ENCODE data around the gene RUNX1.

RUNX1 gene

GRCh38 chr21:34935898-34936297 is 113.2 kb downstream of the RUNX1 start (continued):
- TF ChIP-seq, protein P1, sequence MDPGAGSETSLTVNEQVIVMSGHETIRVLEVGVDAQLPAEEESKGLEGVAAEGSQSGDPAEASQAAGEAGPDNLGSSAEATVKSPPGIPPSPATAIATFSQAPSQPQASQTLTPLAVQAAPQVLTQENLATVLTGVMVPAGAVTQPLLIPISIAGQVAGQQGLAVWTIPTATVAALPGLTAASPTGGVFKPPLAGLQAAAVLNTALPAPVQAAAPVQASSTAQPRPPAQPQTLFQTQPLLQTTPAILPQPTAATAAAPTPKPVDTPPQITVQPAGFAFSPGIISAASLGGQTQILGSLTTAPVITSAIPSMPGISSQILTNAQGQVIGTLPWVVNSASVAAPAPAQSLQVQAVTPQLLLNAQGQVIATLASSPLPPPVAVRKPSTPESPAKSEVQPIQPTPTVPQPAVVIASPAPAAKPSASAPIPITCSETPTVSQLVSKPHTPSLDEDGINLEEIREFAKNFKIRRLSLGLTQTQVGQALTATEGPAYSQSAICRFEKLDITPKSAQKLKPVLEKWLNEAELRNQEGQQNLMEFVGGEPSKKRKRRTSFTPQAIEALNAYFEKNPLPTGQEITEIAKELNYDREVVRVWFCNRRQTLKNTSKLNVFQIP (CRISPR knock-in tag; IDR thresholded peaks at IDR 0.05; ENCODE audit: borderline replicate concordance, low read depth): no peak
- TF ChIP-seq TOX (CRISPR knock-in tag; IDR thresholded peaks at IDR 0.05; ENCODE audit: borderline replicate concordance): no peak
- no peak for TF ChIP-seq RARB (CRISPR knock-in tag; IDR thresholded peaks at IDR 0.05)
- TF ChIP-seq ARNTL (CRISPR knock-in tag; IDR thresholded peaks at IDR 0.05; ENCODE audit: borderline replicate concordance, low read depth): no peak
- no peak for TF ChIP-seq ZFP30 (CRISPR knock-in tag; IDR thresholded peaks at IDR 0.05)
- TF ChIP-seq TCF4 (CRISPR knock-in tag; IDR thresholded peaks at IDR 0.05; ENCODE audit: borderline replicate concordance): no peak
- TF ChIP-seq ZC3H10 (CRISPR knock-in tag; IDR thresholded peaks at IDR 0.05): no peak
- TF ChIP-seq GLIS3 (CRISPR knock-in tag; IDR thresholded peaks at IDR 0.05): no peak

DNA sequence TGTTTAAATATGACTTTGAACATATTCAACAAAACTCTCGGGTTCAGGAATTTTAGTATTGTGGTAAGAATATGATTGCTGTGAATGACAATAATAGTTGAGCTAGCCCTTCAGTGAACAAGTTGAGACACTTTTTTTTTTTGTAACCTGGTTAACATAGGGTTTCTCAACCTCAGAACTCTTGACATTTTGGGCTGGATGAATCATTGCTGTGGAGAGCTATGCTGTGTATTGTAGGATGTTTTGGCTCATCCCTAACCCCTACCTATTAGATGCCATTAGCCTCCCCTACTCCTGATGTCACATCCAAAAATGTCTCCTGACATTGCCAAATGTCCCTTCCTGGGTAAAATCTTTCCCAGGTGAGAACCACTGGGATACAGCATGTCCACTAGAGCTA is 113.7 kb downstream of the RUNX1 start:
- ATAC-seq: no peak
- TF ChIP-seq, protein P2, sequence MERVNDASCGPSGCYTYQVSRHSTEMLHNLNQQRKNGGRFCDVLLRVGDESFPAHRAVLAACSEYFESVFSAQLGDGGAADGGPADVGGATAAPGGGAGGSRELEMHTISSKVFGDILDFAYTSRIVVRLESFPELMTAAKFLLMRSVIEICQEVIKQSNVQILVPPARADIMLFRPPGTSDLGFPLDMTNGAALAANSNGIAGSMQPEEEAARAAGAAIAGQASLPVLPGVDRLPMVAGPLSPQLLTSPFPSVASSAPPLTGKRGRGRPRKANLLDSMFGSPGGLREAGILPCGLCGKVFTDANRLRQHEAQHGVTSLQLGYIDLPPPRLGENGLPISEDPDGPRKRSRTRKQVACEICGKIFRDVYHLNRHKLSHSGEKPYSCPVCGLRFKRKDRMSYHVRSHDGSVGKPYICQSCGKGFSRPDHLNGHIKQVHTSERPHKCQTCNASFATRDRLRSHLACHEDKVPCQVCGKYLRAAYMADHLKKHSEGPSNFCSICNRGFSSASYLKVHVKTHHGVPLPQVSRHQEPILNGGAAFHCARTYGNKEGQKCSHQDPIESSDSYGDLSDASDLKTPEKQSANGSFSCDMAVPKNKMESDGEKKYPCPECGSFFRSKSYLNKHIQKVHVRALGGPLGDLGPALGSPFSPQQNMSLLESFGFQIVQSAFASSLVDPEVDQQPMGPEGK (CRISPR knock-in tag; IDR thresholded peaks at IDR 0.05; ENCODE audit: borderline replicate concordance): no peak
- TF ChIP-seq RARB (CRISPR knock-in tag; IDR thresholded peaks at IDR 0.05): no peak
- TF ChIP-seq, protein P1 (CRISPR knock-in tag; IDR thresholded peaks at IDR 0.05; ENCODE audit: borderline replicate concordance, low read depth): no peak
- no peak for TF ChIP-seq TOX (CRISPR knock-in tag; IDR thresholded peaks at IDR 0.05; ENCODE audit: borderline replicate concordance)
- no peak for TF ChIP-seq ARNTL (CRISPR knock-in tag; IDR thresholded peaks at IDR 0.05; ENCODE audit: borderline replicate concordance, low read depth)
- no peak for TF ChIP-seq CSDC2 (CRISPR knock-in tag; IDR thresholded peaks at IDR 0.05)
- no peak for TF ChIP-seq BACH2 (CRISPR knock-in tag; IDR thresholded peaks at IDR 0.05; ENCODE audit: borderline replicate concordance)

DNA sequence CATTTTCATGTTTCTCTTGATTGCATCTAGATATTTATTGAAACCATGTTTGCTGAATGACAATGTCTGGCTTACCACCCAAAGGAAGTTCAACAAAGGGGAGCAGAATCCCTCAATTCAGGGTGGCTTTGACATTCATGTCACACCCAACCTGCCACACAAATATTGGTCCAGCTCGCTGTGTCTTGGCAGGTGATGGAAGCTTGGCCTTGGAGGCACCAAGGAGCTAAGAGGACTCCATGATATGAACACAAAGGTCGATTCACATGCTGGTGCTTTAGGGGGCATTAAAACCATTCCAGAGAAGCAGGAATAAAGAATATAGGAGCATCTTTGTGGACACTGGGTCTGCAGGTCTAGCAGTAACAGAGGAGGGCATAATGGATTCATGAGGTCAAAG is 114.8 kb downstream of the RUNX1 start:
- no peak for TF ChIP-seq TOX (CRISPR knock-in tag; IDR thresholded peaks at IDR 0.05; ENCODE audit: borderline replicate concordance)
- TF ChIP-seq CSDC2 (CRISPR knock-in tag; IDR thresholded peaks at IDR 0.05): no peak
- TF ChIP-seq BACH2 (CRISPR knock-in tag; IDR thresholded peaks at IDR 0.05; ENCODE audit: borderline replicate concordance): no peak
- TF ChIP-seq ISL1 (CRISPR knock-in tag; IDR thresholded peaks at IDR 0.05): no peak
- TF ChIP-seq ZNF70 (CRISPR knock-in tag; IDR thresholded peaks at IDR 0.05): no peak
- TF ChIP-seq ESRRG (CRISPR knock-in tag; IDR thresholded peaks at IDR 0.05): no peak
- TF ChIP-seq, protein P2 (CRISPR knock-in tag; IDR thresholded peaks at IDR 0.05; ENCODE audit: borderline replicate concordance): no peak
- TF ChIP-seq CREB5 (CRISPR knock-in tag; IDR thresholded peaks at IDR 0.05; ENCODE audit: low read depth): no peak
- TF ChIP-seq OSR1 (CRISPR knock-in tag; IDR thresholded peaks at IDR 0.05): no peak
- no peak for ATAC-seq

GRCh38 chr21:34933609-34934335 is 115.3 kb downstream of the RUNX1 start:
- TF ChIP-seq ZC3H10 (CRISPR knock-in tag; IDR thresholded peaks at IDR 0.05) (no peak), ARNTL (CRISPR knock-in tag; IDR thresholded peaks at IDR 0.05; ENCODE audit: borderline replicate concordance, low read depth) (no peak), ZNF8 (CRISPR knock-in tag; IDR thresholded peaks at IDR 0.05) (no peak), OSR1 (CRISPR knock-in tag; IDR thresholded peaks at IDR 0.05) (no peak), ZFP30 (CRISPR knock-in tag; IDR thresholded peaks at IDR 0.05) (no peak), CSDC2 (CRISPR knock-in tag; IDR thresholded peaks at IDR 0.05) (no peak)

More at GRCh38 chr21:34933609-34934335, 115.3 kb downstream of the RUNX1 start:
- no peak for ATAC-seq

Data from SK-N-SH treated with all-trans-retinoic acid at 6 μM for 48 hours (cell line).